PC-9 (cell line): ENCODE results near the gene NHEJ1. TPM values are rescaled to one million over a fixed set of nuclear protein-coding genes. Genes with fewer than 3 reads are reported as not detected.

Source experiments
- BruUV-seq: library from RNA; stranded (reverse); fragments of 400-500 nt; replicated peaks from 2 replicates; lab custom pipeline; 2021; lab: Mats Ljungman, UMichigan
- CTCF ChIA-PET: fragments of 300-600 bp; sonication (Branson Sonifier 250); formaldehyde crosslinking; loops from one replicate; lab custom pipeline; 2022; ENCODE audit warnings: antibody characterized with exemption; lab: Charles Lee
- POLR2A ChIA-PET: fragments of 300-600 bp; sonication (Branson Sonifier 250); formaldehyde crosslinking; loops from one replicate; lab custom pipeline; 2022; ENCODE audit warnings: antibody characterized with exemption; ENCODE audit not compliant: unreplicated experiment; lab: Charles Lee
- DNase-seq, 2 experiments: peaks; one replicate each; pipeline versions ENCODE4 v3.0.0 to v3.0.0-alpha.2; 2015 to 2022; ENCODE audit warnings: mixed read lengths in 1 of 2
- H2AFZ ChIP-seq: fragments of 200-600 bp; sonication (generic); 2 replicates; pipeline ENCODE4 v1.8.1; 2017; ENCODE audit warnings: antibody characterized with exemption
- H3F3A ChIP-seq: fragments of 200-600 bp; sonication (generic); 2 replicates; pipeline ENCODE4 v1.8.1; 2017; ENCODE audit warnings: antibody characterized with exemption, mild to moderate bottlenecking, low read depth; ENCODE audit not compliant: insufficient read depth
- H3K27ac ChIP-seq: fragments of 200-600 bp; sonication (generic); 2 replicates; pipeline ENCODE4 v1.6.1; 2016; ENCODE audit warnings: mixed run types
- H3K27me3 ChIP-seq: fragments of 200-600 bp; sonication (generic); 2 replicates; pipeline ENCODE4 v1.6.1; 2016; ENCODE audit warnings: low read depth, mixed run types; ENCODE audit not compliant: insufficient read depth
- H3K36me3 ChIP-seq: fragments of 200-600 bp; sonication (generic); 2 replicates; pipeline ENCODE4 v1.6.1; 2016; ENCODE audit warnings: low read depth, mixed run types
- H3K4me1 ChIP-seq: fragments of 200-600 bp; sonication (generic); replicated peaks from 2 replicates; pipeline ENCODE4 v1.6.1; 2016; ENCODE audit warnings: mixed run types; ENCODE audit not compliant: insufficient read depth
- H3K4me2 ChIP-seq: fragments of 200-600 bp; sonication (generic); 2 replicates; pipeline ENCODE4 v1.6.1; 2017; ENCODE audit warnings: mixed run types
- H3K4me3 ChIP-seq: fragments of 200-600 bp; sonication (generic); 2 replicates; pipeline ENCODE4 v1.6.1; 2016; ENCODE audit warnings: mixed run types
- H3K79me2 ChIP-seq: fragments of 200-600 bp; sonication (generic); 2 replicates; pipeline ENCODE4 v1.6.1; 2017; ENCODE audit warnings: low read depth, mixed run types
- H3K9me2 ChIP-seq: fragments of 200-600 bp; sonication (generic); 2 replicates; pipeline ENCODE4 v1.8.1; 2017; ENCODE audit warnings: mild to moderate bottlenecking; ENCODE audit not compliant: insufficient read depth
- H3K9me3 ChIP-seq: fragments of 200-600 bp; sonication (generic); 2 replicates; pipeline ENCODE4 v1.8.1; 2016; ENCODE audit warnings: low read depth; ENCODE audit not compliant: insufficient read depth
- H4K20me1 ChIP-seq: fragments of 200-600 bp; sonication (generic); 2 replicates; pipeline ENCODE4 v1.8.1; 2017; ENCODE audit not compliant: insufficient read depth
- EZH2 ChIP-seq: fragments of 200-600 bp; sonication (generic); IDR thresholded peaks from 2 replicates; pipeline ENCODE4 v1.8.0; 2017; ENCODE audit warnings: antibody characterized with exemption, low read depth
- intact Hi-C: fragments of 100-400 bp; cut with micrococcal nuclease; formaldehyde crosslinking; loops from one replicate; pipeline ENCODE4 v1.10.0; 2022; ENCODE audit not compliant: unreplicated experiment
- total RNA-seq: library from RNA; stranded (reverse); gene quantifications from 2 replicates; pipeline ENCODE4 v1.2.3, GENCODE V29; 2021
- TF ChIP-seq, protein P1 (sequence below): fragments of 200-600 bp; sonication (generic); conservative IDR thresholded peaks from 2 replicates; pipeline ENCODE4 v1.6.1; 2017; ENCODE audit warnings: mixed run types, antibody characterized with exemption, mild to moderate bottlenecking, moderate library complexity

NHEJ1 gene
- total RNA-seq, 1 experiment from 2014 or later, result 9.8 TPM

DNA sequence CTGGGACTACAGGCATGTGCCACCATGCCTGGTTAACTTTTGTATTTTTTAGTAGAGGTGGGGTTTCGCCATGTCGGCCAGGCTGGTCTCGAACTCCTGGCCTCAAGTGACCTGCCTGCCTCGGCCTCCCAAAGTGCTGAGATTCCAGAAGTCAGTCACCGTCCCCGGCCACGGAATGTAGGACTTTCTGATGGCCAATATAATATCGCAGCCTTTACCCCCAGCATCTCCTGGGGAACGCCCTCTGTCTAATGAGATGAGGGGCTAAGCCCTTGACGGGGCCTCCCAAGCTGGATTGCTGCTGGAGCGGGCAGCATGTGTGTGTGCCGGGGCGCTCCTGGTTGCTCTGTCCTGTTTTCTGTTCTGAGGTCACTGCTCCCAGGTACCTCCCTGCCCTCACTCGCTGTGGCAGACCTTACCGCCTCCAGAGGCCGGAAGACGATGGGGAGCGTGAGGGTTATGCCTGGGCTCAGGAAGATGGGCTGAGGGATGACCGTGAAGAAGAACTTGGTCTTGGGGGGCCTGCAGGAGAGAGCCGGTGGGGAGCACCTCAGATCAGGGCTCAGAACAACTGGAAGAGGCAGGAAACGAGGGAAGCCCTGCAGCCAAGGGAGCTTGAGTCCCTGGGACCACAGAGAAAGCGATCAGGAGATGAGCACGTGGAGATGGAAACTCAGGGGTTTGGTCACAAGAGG, 128.4 kb downstream of the NHEJ1 start:
- CTCF ChIA-PET, result interaction anchor here (1.0 kb wide), 1 partner anchor 122 kb away, joined by 5 read pairs; no protein-coding TSS in a partner anchor
- H4K20me1 ChIP-seq, result no peaks in the 10 kb centered on the region
- no peaks in the 10 kb centered on the region for H3K4me1 ChIP-seq
- POLR2A ChIA-PET, result no interaction called here
- H3F3A ChIP-seq, result no peaks in the 10 kb centered on the region
- H3K36me3 ChIP-seq, result no peaks in the 10 kb centered on the region
- no peak overlapping the region for H3K27ac ChIP-seq
- no peak overlapping the region for H3K4me3 ChIP-seq
- peaks cover 56% of the 10 kb centered on the region; the same call in 1 of the 2 replicates for H3K27me3 ChIP-seq
- H3K79me2 ChIP-seq, result no peaks in the 10 kb centered on the region
- no peaks in the 10 kb centered on the region for H3K9me3 ChIP-seq
- H3K4me2 ChIP-seq, result no peak overlapping the region
- no peak for DNase-seq
- H3K9me2 ChIP-seq, result no peaks in the 10 kb centered on the region
- BruUV-seq, result no TSS peak
- no peak for TF ChIP-seq EZH2
- TF ChIP-seq, protein P1, sequence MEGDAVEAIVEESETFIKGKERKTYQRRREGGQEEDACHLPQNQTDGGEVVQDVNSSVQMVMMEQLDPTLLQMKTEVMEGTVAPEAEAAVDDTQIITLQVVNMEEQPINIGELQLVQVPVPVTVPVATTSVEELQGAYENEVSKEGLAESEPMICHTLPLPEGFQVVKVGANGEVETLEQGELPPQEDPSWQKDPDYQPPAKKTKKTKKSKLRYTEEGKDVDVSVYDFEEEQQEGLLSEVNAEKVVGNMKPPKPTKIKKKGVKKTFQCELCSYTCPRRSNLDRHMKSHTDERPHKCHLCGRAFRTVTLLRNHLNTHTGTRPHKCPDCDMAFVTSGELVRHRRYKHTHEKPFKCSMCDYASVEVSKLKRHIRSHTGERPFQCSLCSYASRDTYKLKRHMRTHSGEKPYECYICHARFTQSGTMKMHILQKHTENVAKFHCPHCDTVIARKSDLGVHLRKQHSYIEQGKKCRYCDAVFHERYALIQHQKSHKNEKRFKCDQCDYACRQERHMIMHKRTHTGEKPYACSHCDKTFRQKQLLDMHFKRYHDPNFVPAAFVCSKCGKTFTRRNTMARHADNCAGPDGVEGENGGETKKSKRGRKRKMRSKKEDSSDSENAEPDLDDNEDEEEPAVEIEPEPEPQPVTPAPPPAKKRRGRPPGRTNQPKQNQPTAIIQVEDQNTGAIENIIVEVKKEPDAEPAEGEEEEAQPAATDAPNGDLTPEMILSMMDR, result no peak
- intact Hi-C loops, result no loop called here
- no peak overlapping the region for H2AFZ ChIP-seq

DNA sequence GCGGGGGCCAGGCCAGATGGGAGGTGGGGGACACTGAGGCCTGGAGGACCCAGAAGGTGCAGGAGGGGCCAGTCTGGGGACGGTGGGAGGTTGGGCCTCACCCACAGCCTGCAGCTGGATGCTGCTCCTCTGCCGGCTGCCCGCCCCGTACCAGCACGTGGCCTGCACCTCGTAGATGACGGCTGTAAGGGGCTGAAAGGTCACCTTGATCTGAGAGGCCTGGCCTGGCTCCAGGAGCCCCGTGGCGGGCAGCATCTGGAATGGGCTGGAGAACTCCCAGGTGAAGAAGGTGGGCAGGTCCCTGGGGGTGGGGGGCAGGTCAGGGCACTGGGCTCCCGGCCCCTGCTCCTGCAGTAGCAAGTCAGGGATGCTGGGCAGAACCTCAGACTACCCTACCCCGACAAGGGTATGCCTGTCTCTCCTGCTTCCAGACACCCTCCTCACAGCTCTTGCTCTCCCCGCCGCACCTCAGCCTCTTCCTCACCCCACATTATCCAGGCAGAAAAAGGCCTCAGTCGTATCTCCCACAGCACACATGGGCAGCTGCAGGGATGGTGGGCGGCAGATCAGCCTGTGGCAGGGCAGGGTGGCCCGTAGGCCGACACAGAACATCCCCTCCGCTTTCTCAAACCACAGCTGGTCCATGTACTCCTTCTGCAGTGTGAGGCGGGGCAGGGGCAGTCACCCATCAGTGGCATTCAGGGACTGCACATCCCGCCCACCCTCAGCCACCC, 129.4 kb downstream of the NHEJ1 start:
- Histone ChIP-seq H3F3A (no peaks in the 10 kb centered on the region), H3K36me3 (no peaks in the 10 kb centered on the region), H2AFZ (no peak overlapping the region), H3K9me3 (no peaks in the 10 kb centered on the region), H3K4me1 (no peaks in the 10 kb centered on the region), H4K20me1 (no peaks in the 10 kb centered on the region), H3K4me3 (no peak overlapping the region), H3K27me3 (peaks cover 59% of the 10 kb centered on the region; the same call in 1 of the 2 replicates), H3K4me2 (no peak overlapping the region), H3K27ac (no peak overlapping the region), H3K9me2 (no peaks in the 10 kb centered on the region), H3K79me2 (no peaks in the 10 kb centered on the region)
- DNase-seq, result no peak
- no TSS peak for BruUV-seq
- TF ChIP-seq EZH2, result no peak
- TF ChIP-seq, protein P1, result no peak
- ChIA-PET POLR2A (interaction anchor here (0.6 kb wide), 1 partner anchor 352 kb away, joined by 3 read pairs; no protein-coding TSS in a partner anchor), CTCF (interaction anchor here (1.0 kb wide), 1 partner anchor 123 kb away, joined by 5 read pairs; no protein-coding TSS in a partner anchor)
- intact Hi-C loops, result no loop called here

DNA sequence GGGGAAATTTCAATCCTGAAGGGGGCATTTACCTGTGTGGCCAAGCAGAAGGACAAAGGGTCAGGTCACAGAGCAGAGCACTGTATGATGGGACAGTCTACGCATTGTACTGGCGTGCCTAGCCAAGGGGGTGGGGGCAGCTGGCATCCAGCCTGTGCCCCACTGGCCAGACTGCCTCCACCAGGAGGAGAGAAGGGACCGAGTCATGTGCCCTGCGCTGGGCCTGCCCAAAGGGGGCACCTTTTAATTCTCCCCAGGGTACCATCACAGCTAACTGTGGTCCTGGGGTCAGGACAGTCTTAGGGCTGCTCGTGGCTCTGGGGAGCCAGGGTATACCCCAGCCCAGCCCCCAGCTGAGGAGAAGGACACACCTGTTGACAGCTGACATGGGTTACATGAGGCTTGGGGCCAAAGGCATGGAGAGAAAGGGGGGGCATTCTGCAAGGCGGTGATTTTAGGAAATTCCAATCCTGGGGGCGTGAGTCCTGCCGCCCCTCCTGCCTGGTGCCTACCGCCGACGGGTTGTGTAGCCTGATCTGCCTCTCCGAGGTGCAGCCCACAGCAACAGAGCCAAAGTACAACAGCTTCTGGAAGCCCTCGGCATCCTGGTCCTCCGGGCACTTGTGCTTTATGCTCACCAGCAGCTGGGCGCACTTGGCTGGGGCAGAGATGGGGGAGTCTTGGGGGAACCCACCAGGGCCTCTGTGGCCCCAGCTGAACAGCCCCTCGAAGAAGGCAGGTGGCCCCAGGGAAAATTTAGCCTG, 130.3 kb downstream of the NHEJ1 start:
- POLR2A ChIA-PET, result interaction anchor here (0.7 to 0.8 kb wide), 2 partner anchors 125 to 127 kb away, joined by 3 to 4 read pairs; no protein-coding TSS in a partner anchor

More for the DNA sequence above, 130.3 kb downstream of the NHEJ1 start:
- Histone ChIP-seq H3K4me2 (no peak overlapping the region), H2AFZ (no peak overlapping the region), H3F3A (no peaks in the 10 kb centered on the region), H3K27me3 (peaks cover 64% of the 10 kb centered on the region; the same call in 1 of the 2 replicates), H3K36me3 (no peaks in the 10 kb centered on the region), H3K4me1 (no peaks in the 10 kb centered on the region), H3K9me3 (no peaks in the 10 kb centered on the region), H3K27ac (no peak overlapping the region), H3K4me3 (no peak overlapping the region), H4K20me1 (no peaks in the 10 kb centered on the region), H3K9me2 (no peaks in the 10 kb centered on the region), H3K79me2 (no peaks in the 10 kb centered on the region)
- BruUV-seq, result no TSS peak
- CTCF ChIA-PET, result interaction anchor here (0.5 to 1.6 kb wide), 12 partner anchors 29 to 763 kb away, joined by 3 to 22 read pairs (median 4); no protein-coding TSS in a partner anchor
- no peak for TF ChIP-seq EZH2
- TF ChIP-seq, protein P1, result no peak
- no peak for DNase-seq
- intact Hi-C loops, result no loop called here
